H9 (cell line): ENCODE results near the gene GMPPB. TPM values are rescaled to one million over a fixed set of nuclear protein-coding genes. Genes with fewer than 3 reads are reported as not detected.

Experiments used
- DNase-seq: peaks from one replicate; pipeline ENCODE4 v3.0.0-alpha.2; 2017
- H2AFZ ChIP-seq: one replicate; pipeline ENCODE4 v1.6.1; 2013; ENCODE audit warnings: mild to moderate bottlenecking, low read length, control low read depth, moderate library complexity
- H2AK5ac ChIP-seq: 2 replicates; pipeline ENCODE4 v1.6.1; 2013; ENCODE audit warnings: low read length, control low read depth, mixed read lengths; ENCODE audit not compliant: insufficient read length
- H2BK120ac ChIP-seq: one replicate; pipeline ENCODE4 v1.6.1; 2013; ENCODE audit warnings: low read depth, mild to moderate bottlenecking, low read length, control low read depth, inconsistent platforms; ENCODE audit not compliant: poor library complexity, severe bottlenecking
- H2BK12ac ChIP-seq: 2 replicates; pipeline ENCODE4 v1.6.1; 2013; ENCODE audit warnings: low read length, control low read depth, mixed read lengths, low read depth; ENCODE audit not compliant: insufficient read length
- H2BK15ac ChIP-seq: 2 replicates; pipeline ENCODE4 v1.6.1; 2013; ENCODE audit warnings: low read depth, low read length, control low read depth
- H2BK20ac ChIP-seq: one replicate; pipeline ENCODE4 v1.6.1; 2013; ENCODE audit warnings: low read depth, mild to moderate bottlenecking, low read length, control low read depth, inconsistent platforms; ENCODE audit not compliant: poor library complexity, severe bottlenecking
- H2BK5ac ChIP-seq: 2 replicates; pipeline ENCODE4 v1.6.1; 2013; ENCODE audit warnings: low read length, control low read depth, mixed read lengths; ENCODE audit not compliant: insufficient read length
- H3K14ac ChIP-seq: 2 replicates; pipeline ENCODE4 v1.6.1; 2013; ENCODE audit warnings: low read length, control low read depth; ENCODE audit not compliant: insufficient read depth
- H3K18ac ChIP-seq: 2 replicates; pipeline ENCODE4 v1.6.1; 2013; ENCODE audit warnings: low read depth, mild to moderate bottlenecking, mixed read lengths, low read length, control low read depth; ENCODE audit not compliant: insufficient read length
- H3K23ac ChIP-seq: 2 replicates; pipeline ENCODE4 v1.6.1; 2013; ENCODE audit warnings: low read length, control low read depth, mixed read lengths, low read depth; ENCODE audit not compliant: insufficient read length
- H3K23me2 ChIP-seq: 2 replicates; pipeline ENCODE4 v1.6.1; 2013; ENCODE audit warnings: low read depth, mild to moderate bottlenecking, mixed read lengths, low read length, control low read depth; ENCODE audit not compliant: insufficient read length, poor library complexity, severe bottlenecking
- H3K27ac ChIP-seq: 2 replicates; pipeline ENCODE4 v1.5.1; 2013; ENCODE audit warnings: low read length, control low read depth, mixed read lengths, low read depth; ENCODE audit not compliant: insufficient read length
- H3K27me3 ChIP-seq: 2 replicates; pipeline ENCODE4 v1.6.1; 2013; ENCODE audit warnings: low read length, control low read depth, inconsistent platforms; ENCODE audit not compliant: insufficient read depth
- H3K4ac ChIP-seq: 2 replicates; pipeline ENCODE4 v1.6.1; 2013; ENCODE audit warnings: low read depth, mild to moderate bottlenecking, control low read depth, inconsistent platforms, low read length, moderate library complexity
- H3K4me1 ChIP-seq: 2 replicates; pipeline ENCODE4 v1.6.1; 2013; ENCODE audit warnings: low read length, control low read depth, inconsistent platforms; ENCODE audit not compliant: insufficient read depth
- H3K4me2 ChIP-seq: 2 replicates; pipeline ENCODE4 v1.6.1; 2013; ENCODE audit warnings: low read length, control low read depth, mixed read lengths; ENCODE audit not compliant: insufficient read length, insufficient read depth
- H3K56ac ChIP-seq: 2 replicates; pipeline ENCODE4 v1.6.1; 2013; ENCODE audit warnings: low read depth, mild to moderate bottlenecking, mixed read lengths, low read length, control low read depth; ENCODE audit not compliant: insufficient read length
- H3K79me1 ChIP-seq: 2 replicates; pipeline ENCODE4 v1.6.1; 2013; ENCODE audit warnings: low read depth, mild to moderate bottlenecking, moderate library complexity, low read length, control low read depth, inconsistent platforms; ENCODE audit not compliant: insufficient read depth, poor library complexity, severe bottlenecking
- H3K79me2 ChIP-seq: 2 replicates; pipeline ENCODE4 v1.6.1; 2013; ENCODE audit warnings: low read length, control low read depth, inconsistent platforms; ENCODE audit not compliant: insufficient read depth
- H3K9ac ChIP-seq: 2 replicates; pipeline ENCODE4 v1.6.1; 2013; ENCODE audit warnings: low read length, control low read depth, mixed read lengths; ENCODE audit not compliant: insufficient read length; ENCODE audit errors: extremely low read depth
- H3K9me3 ChIP-seq: one replicate; pipeline ENCODE4 v1.6.1; 2013; ENCODE audit warnings: low read depth, low read length, inconsistent platforms; ENCODE audit not compliant: control insufficient read depth
- H3T11ph ChIP-seq: one replicate; pipeline ENCODE4 v1.6.1; 2013; ENCODE audit warnings: mild to moderate bottlenecking, low read length, control low read depth, inconsistent platforms
- H4K20me1 ChIP-seq: one replicate; pipeline ENCODE4 v1.6.1; 2013; ENCODE audit not compliant: control insufficient read depth, insufficient read length, insufficient read depth
- H4K5ac ChIP-seq: 2 replicates; pipeline ENCODE4 v1.6.1; 2013; ENCODE audit warnings: low read depth, mild to moderate bottlenecking, mixed read lengths, low read length, control low read depth; ENCODE audit not compliant: insufficient read length
- H4K8ac ChIP-seq: replicated peaks from 2 replicates; pipeline ENCODE4 v1.6.1; 2013; ENCODE audit warnings: low read length, control low read depth, mixed read lengths, low read depth; ENCODE audit not compliant: insufficient read length
- H4K91ac ChIP-seq: 2 replicates; pipeline ENCODE4 v1.6.1; 2013; ENCODE audit warnings: low read depth, mild to moderate bottlenecking, moderate library complexity, mixed read lengths, low read length, control low read depth; ENCODE audit not compliant: insufficient read length
- H3K27ac Mint-ChIP-seq, 3 experiments: 2 replicates in 2 of 3; 3 replicates in 1 of 3; pipeline ENCODE4 v1.8.0; 2020 to 2021; ENCODE audit warnings: mixed read lengths in 3 of 3, mild to moderate bottlenecking in 1 of 3, moderate library complexity in 1 of 3
- H3K27me3 Mint-ChIP-seq: 2 replicates; pipeline ENCODE4 v1.8.0; 2021; ENCODE audit warnings: low read depth, mild to moderate bottlenecking, moderate library complexity, mixed read lengths
- H3K36me3 Mint-ChIP-seq, 3 experiments: 2 replicates in 2 of 3; 3 replicates in 1 of 3; pipeline ENCODE4 v1.8.0; 2020 to 2021; ENCODE audit warnings: low read depth in 3 of 3, mixed read lengths in 3 of 3; ENCODE audit not compliant: insufficient read depth in 1 of 3
- H3K4me1 Mint-ChIP-seq, 2 experiments: 2 replicates each; pipeline ENCODE4 v1.8.0; 2020; ENCODE audit warnings: mixed read lengths in 2 of 2
- H3K4me3 Mint-ChIP-seq, 2 experiments: 2 replicates in 1 of 2; 3 replicates in 1 of 2; pipeline ENCODE4 v1.8.0; 2020 to 2021; ENCODE audit warnings: mild to moderate bottlenecking in 2 of 2, mixed read lengths in 2 of 2, moderate library complexity in 1 of 2
- H3K9me3 Mint-ChIP-seq, 2 experiments: 2 replicates in 1 of 2; 3 replicates in 1 of 2; pipeline ENCODE4 v1.8.0; 2020; ENCODE audit warnings: mild to moderate bottlenecking in 2 of 2, mixed read lengths in 2 of 2, moderate library complexity in 1 of 2
- WGBS: extraction: QIAGEN DNeasy Blood & Tissue Kit; methylation state at CpG from one replicate; pipeline ENCODE4 v1.1.7; 2013; ENCODE audit warnings: missing lambda C conversion rate, low lambda C conversion rate, mixed read lengths; ENCODE audit not compliant: insufficient read length; ENCODE audit errors: extremely low coverage; 5-methylcytosine and 5-hydroxymethylcytosine counted together
- total RNA-seq: library from RNA; stranded (reverse); gene quantifications from 2 replicates; pipeline ENCODE4 v1.2.1, GENCODE V29; 2021
- TF ChIP-seq, protein P1 (sequence below): fragments of 200-600 bp; sonication (generic); conservative IDR thresholded peaks from 3 replicates; pipeline ENCODE4 v1.8.0; 2021; ENCODE audit warnings: antibody characterized with exemption, mild to moderate bottlenecking

Gene GMPPB
- total RNA-seq, 1 experiment from 2014 or later = 31.1 TPM

DNA sequence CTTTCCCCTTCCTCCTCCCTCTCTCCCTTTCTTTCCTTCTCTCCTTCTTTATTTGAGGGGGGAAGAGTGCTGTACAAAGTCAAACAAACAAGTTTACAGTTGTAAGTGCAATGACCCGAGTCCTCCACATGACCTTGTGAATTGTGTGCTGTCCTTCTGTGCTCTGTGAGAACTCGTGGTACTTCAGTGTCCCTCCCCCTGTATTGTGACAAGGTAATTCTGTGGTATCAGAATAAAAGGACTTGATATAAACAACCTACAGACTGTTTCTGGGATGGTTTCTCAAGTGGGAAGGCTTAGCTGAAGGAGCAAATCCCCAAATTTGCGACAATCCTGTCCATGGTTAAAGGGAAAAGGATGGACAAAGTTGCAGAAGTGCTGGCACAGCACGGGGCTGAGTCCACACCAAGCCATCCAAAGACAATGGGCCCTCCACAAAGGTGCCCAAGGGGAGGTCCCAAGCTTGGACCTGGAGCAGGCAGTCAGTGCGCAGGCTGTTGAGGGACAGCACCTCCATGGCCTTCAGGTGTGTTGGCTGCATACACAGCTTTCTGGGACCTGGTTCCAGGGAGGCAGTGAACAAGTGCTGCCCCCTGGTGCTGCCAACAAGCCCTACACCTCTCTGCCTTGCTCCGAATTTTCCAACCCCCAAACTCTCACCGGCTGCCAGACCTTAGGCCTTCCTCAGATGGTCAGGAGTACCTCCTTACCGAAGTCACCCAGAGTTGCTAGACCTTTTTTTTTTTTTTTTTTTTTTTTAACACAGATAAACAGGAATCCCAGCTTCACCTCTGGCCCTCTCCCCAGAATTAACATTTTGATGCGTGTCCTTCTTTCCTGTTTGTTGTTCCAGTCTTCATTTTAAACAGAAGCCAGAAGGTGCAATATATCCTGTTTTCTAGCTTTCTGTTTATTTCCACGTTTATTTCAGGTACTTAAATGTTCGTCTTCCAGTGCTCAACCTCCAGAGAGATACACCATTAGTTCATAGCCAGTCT lies 52.2 kb downstream of the GMPPB start:
- TF ChIP-seq, protein P1, sequence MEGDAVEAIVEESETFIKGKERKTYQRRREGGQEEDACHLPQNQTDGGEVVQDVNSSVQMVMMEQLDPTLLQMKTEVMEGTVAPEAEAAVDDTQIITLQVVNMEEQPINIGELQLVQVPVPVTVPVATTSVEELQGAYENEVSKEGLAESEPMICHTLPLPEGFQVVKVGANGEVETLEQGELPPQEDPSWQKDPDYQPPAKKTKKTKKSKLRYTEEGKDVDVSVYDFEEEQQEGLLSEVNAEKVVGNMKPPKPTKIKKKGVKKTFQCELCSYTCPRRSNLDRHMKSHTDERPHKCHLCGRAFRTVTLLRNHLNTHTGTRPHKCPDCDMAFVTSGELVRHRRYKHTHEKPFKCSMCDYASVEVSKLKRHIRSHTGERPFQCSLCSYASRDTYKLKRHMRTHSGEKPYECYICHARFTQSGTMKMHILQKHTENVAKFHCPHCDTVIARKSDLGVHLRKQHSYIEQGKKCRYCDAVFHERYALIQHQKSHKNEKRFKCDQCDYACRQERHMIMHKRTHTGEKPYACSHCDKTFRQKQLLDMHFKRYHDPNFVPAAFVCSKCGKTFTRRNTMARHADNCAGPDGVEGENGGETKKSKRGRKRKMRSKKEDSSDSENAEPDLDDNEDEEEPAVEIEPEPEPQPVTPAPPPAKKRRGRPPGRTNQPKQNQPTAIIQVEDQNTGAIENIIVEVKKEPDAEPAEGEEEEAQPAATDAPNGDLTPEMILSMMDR = peak; percentile 89
- Mint-ChIP-seq H3K27ac (peak overlapping the region in 2 of 3 experiments; percentile 29 to 59; a peak in 1 of 7 replicates), H3K27me3 (no peaks in the 10 kb centered on the region; the same call in 1 of the 2 replicates), H3K4me1 (peaks cover 26 to 32% of the 10 kb centered on the region in 2 experiments), H3K9me3 (no peaks in the 10 kb centered on the region), H3K36me3 (peaks cover 10 to 13% (median 12%) of the 10 kb centered on the region in 3 experiments; a peak in 6 of 7 replicates), H3K4me3 (peak overlapping the region; percentile 47 to 62)
- H3K9ac ChIP-seq = no peak overlapping the region
- H3K27ac ChIP-seq = no peak overlapping the region
- no peak overlapping the region for H2AK5ac ChIP-seq
- H3K4ac ChIP-seq = no peak overlapping the region
- H2BK20ac ChIP-seq = no peak overlapping the region
- no peak overlapping the region for H2BK5ac ChIP-seq
- no peak overlapping the region for H2AFZ ChIP-seq
- H3K79me2 ChIP-seq = no peaks in the 10 kb centered on the region; the same call in 1 of the 2 replicates
- H3K18ac ChIP-seq = no peak overlapping the region
- H3K23me2 ChIP-seq = peaks cover 8% of the 10 kb centered on the region
- H3K9me3 ChIP-seq = no peaks in the 10 kb centered on the region
- no peak overlapping the region for H3K23ac ChIP-seq
- H3K79me1 ChIP-seq = peaks cover 4% of the 10 kb centered on the region
- H3K56ac ChIP-seq = no peak overlapping the region
- no peak overlapping the region for H4K91ac ChIP-seq
- H3K4me2 ChIP-seq = no peak overlapping the region
- no peak overlapping the region for H2BK15ac ChIP-seq
- H3K4me1 ChIP-seq = no peaks in the 10 kb centered on the region; the same call in 1 of the 2 replicates
- H4K8ac ChIP-seq = no peak overlapping the region
- no peak overlapping the region for H3T11ph ChIP-seq
- no peaks in the 10 kb centered on the region for H3K27me3 ChIP-seq
- peak; percentile 90 for DNase-seq
- H3K14ac ChIP-seq = no peak overlapping the region
- no peak overlapping the region for H4K5ac ChIP-seq
- no peak overlapping the region for H2BK120ac ChIP-seq
- no peaks in the 10 kb centered on the region for H4K20me1 ChIP-seq
- no peak overlapping the region for H2BK12ac ChIP-seq
- no CpG with 5 or more reads among the region's 11 CpGs for WGBS
